D721Med (cell line): ENCODE results near the gene DMRT1.

ENCODE experiments used
- DNase-seq: peaks from one replicate; pipeline ENCODE4 v3.0.0; 2011; ENCODE audit warnings: low spot score; ENCODE audit not compliant: insufficient read length
- FAIRE-seq: peaks from 2 replicates; lab custom pipeline; 2011; peaks lifted over from hg19 to GRCh38; lab: Jason Lieb, UNC
- TF ChIP-seq, protein P1 (sequence below): IDR thresholded peaks from 2 replicates; pipeline ENCODE4 v1.5.1; 2012; ENCODE audit warnings: mild to moderate bottlenecking, control low read depth; ENCODE audit not compliant: insufficient read depth; ENCODE audit errors: missing control alignments

Gene DMRT1

DNA sequence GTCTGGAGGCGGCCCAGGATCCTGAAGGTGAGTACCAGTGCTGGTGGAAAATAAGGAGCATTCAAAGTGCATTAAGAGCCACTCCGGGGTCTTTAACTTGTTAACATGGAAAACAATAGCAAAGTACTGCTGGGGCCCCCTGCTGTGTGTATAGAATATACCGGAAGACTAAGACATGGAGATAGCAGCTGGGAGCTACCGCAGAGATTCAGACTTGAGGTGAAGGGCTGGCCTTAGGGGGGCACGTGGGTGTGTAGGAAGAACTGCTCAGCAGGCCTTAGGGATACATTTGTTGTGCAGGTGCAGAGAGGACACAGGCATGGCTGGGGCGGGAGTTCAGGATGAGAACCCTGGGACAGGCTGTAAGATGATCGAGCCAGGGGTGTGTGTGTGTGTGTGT is 1.2 kb upstream of the DMRT1 start:
- FAIRE-seq (no peak), DNase-seq (no peak)
- TF ChIP-seq, protein P1, sequence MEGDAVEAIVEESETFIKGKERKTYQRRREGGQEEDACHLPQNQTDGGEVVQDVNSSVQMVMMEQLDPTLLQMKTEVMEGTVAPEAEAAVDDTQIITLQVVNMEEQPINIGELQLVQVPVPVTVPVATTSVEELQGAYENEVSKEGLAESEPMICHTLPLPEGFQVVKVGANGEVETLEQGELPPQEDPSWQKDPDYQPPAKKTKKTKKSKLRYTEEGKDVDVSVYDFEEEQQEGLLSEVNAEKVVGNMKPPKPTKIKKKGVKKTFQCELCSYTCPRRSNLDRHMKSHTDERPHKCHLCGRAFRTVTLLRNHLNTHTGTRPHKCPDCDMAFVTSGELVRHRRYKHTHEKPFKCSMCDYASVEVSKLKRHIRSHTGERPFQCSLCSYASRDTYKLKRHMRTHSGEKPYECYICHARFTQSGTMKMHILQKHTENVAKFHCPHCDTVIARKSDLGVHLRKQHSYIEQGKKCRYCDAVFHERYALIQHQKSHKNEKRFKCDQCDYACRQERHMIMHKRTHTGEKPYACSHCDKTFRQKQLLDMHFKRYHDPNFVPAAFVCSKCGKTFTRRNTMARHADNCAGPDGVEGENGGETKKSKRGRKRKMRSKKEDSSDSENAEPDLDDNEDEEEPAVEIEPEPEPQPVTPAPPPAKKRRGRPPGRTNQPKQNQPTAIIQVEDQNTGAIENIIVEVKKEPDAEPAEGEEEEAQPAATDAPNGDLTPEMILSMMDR = no peak

DNA sequence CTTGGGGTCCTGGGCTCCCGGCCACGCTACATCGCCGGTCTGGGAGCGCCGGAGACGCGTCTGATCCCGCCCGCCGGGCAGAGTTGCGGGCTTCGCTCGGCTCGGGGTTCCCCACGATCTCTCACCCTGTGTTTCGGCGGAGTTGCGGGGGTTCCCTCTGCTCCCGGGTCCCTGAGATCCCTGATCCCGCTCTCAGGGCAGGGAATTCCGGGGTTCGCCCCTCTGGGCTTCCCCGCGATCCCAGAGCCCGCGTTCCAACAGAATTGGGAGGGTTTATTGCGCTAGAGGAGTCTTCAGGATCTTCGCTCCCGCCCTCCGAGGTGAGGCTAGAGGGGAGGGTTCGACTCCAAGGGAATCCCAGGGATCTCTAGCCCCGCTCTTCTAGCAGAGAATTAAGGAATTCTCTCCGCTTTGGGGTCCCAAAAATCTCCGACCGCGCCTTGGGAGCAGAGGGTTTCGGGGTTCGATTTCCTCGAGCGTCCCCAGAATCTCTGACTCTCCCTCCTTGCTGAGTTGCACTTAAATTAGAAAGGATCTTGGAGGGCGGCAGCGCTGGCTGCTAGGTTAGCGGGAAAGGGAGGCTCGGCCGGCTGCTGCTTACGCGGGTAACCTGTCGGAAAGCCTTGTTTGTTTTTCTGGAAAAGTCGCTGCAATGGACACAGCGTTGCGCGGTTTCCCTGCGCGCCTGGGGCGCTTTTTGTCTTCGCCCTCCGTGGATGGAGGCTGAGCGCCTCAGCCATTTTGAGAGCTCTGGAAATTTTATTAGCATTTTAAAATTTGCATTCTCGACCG is 1.3 kb downstream of the DMRT1 start:
- TF ChIP-seq, protein P1 = no peak
- FAIRE-seq = no peak
- no peak for DNase-seq

DNA sequence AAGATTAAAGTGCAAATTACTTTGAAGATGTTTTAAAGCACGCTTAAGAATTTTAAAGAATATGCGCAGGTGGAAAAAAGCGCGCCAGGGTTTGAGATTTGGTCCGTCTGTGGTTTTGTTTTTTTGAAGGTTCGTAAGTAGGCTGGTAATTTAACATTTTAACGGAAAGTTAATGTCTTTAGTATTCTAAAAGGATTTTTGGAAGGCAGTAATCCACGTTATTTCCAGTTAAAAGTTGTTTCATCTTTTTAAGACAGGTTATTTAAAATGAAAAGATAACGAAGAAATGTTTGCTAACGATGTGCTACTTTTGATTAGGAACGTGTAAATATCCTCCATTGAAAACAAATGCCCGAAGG is 1.9 kb downstream of the DMRT1 start:
- no peak for DNase-seq
- TF ChIP-seq, protein P1 = no peak
- no peak for FAIRE-seq

DNA sequence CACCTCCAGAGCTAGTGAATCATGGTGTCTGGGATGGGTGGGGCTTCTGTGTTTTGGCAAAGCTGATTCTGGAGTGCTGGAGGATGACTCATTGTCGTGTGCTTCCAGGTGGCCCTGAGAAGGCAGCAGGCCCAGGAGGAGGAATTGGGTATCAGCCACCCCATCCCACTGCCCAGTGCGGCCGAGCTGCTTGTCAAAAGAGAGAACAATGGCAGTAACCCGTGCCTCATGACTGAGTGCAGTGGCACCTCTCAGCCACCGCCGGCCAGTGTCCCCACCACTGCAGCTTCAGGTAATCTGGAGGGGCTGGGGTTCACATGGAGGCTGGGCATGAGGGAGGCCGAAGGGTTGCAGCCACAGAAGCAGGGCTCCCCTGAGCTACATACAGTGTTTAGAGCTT is 5.4 kb downstream of the DMRT1 start:
- FAIRE-seq (no peak), DNase-seq (no peak)
- TF ChIP-seq, protein P1 = no peak

DNA sequence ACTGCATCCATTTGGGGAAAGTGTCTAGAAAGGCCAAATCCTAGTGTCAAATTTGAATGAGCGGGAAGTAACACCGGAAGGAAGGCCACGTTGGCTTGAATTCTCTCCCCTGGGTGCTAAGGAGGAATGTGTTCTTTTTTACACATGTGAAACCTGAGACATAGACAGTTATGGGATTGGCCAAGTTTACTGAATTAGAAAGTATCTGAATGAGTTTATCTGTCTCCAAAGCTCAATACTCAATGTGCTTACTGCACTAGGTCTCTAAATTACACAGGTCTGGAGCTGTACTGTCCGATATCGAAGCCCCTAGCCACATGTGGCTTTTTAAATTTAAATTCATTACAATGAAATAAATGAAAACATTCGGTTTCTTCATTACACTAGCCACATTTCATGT is 6.0 kb downstream of the DMRT1 start:
- TF ChIP-seq, protein P1 = no peak
- FAIRE-seq (no peak), DNase-seq (no peak)

DNA sequence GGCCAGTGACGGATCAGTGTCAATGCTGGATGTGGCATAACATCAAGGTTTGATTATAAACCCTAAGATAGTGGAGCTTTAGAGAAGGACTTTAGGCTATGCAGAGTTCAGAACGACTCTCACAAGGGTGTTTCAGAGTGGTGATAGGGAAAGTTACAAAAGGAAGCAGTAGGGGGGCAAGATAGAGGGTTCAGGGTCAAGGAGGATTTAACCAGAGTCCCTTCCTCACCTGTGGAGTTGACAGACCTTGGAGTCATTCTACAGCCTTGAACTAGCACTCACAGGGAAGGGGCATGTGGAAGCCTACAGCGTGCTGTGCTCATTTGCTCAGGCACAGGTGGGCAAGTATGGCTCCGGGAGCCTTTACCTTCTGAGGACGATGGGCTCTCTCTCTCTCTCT is 7.9 kb downstream of the DMRT1 start:
- FAIRE-seq (no peak), DNase-seq (no peak)
- TF ChIP-seq, protein P1 = no peak

DNA sequence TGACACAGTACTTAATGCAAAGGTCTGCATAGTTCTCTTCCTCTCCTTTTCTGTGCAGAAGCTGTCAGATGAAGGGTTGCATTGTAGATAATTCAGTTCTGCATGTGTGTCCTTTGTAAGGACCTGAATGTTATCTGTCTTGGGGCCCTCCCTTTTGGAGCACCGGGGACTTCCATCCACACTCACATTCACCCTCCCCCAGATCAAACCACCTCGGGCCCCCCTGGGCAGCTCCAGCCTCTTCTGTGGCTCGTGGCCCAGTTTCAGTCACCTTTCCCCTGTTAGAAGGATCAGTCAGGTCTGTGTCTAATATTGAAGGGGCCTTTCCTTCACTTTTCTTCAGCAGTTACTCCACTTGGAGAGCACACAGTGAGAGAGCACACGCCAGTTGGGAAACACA is 11.0 kb downstream of the DMRT1 start:
- DNase-seq (no peak), FAIRE-seq (no peak)
- TF ChIP-seq, protein P1 = no peak
